NCI-H510A (cell line): Measurements from ENCODE around the gene RBM19.
"Not testable (repeated sequence)": the region's sequence is repeated elsewhere in the genome, so short reads cannot be mapped to it uniquely, and the experiment has no call there.

ENCODE experiments used
- DNase-seq: peaks from one replicate; lab custom pipeline; 2025; lab: John Stamatoyannopoulos, UW

Gene RBM19

GRCh38 chr12:113965951-113966797, at the start of gene RBM19:
TSS of gene RBM19 (minus strand) at chr12:113966325. CDS start at chr12:113966227, 98 bp downstream.
- DNase-seq = peak; percentile 96

- DNase-seq = no peak
Measured at GRCh38 chr12:114015851-114016250, 49.7 kb upstream of the RBM19 start.

- DNase-seq = peak; percentile 61
Measured at GRCh38 chr12:114013575-114014345, 47.6 kb upstream of the RBM19 start.

- DNase-seq = no peak
Measured at GRCh38 chr12:114012744-114013431, 46.8 kb upstream of the RBM19 start.

- no peak for DNase-seq
Measured at GRCh38 chr12:114011711-114012110, 45.6 kb upstream of the RBM19 start.

GRCh38 chr12:114006482-114007425, 40.6 kb upstream of the RBM19 start:
- peak; percentile 67 for DNase-seq

- no peak for DNase-seq
Measured at GRCh38 chr12:114004402-114004801, 38.3 kb upstream of the RBM19 start.

- peak; percentile 9 for DNase-seq
Measured at GRCh38 chr12:114003286-114003685, 37.2 kb upstream of the RBM19 start.

GRCh38 chr12:114001511-114002340, 35.6 kb upstream of the RBM19 start:
- no peak for DNase-seq

GRCh38 chr12:114000861-114001260, 34.7 kb upstream of the RBM19 start:
- no peak for DNase-seq

GRCh38 chr12:114000261-114000660, 34.1 kb upstream of the RBM19 start:
- not testable (repeated sequence) for DNase-seq

- DNase-seq = no peak
Measured at GRCh38 chr12:113997365-113997764, 31.2 kb upstream of the RBM19 start.

- DNase-seq = peak; percentile 12
Measured at GRCh38 chr12:113996026-113996425, 29.9 kb upstream of the RBM19 start.

GRCh38 chr12:113994051-113994450, 27.9 kb upstream of the RBM19 start:
- no peak for DNase-seq

GRCh38 chr12:113992751-113993150, 26.6 kb upstream of the RBM19 start:
- not testable (repeated sequence) for DNase-seq

- no peak for DNase-seq
Measured at GRCh38 chr12:113991224-113992044, 25.3 kb upstream of the RBM19 start.

- peak; percentile 80 for DNase-seq
Measured at GRCh38 chr12:113990250-113991223, 24.4 kb upstream of the RBM19 start.

- no peak for DNase-seq
Measured at GRCh38 chr12:113988976-113989375, 22.9 kb upstream of the RBM19 start.
